Cardiac muscle cell (in vitro differentiated cells and primary cell): ENCODE results near the gene REEP6. TPM values are rescaled to one million over a fixed set of nuclear protein-coding genes. Genes with fewer than 3 reads are reported as not detected.

Experiments used
- DNase-seq, 2 donors: peaks; one replicate each; pipeline versions ENCODE4 v3.0.0 to v3.0.0-alpha.2; 2010 to 2017; ENCODE audit warnings: low read depth in 1 of 2, low spot score in 1 of 2
- H3K27ac ChIP-seq: fragments of 200-600 bp; sonication (generic); 2 replicates; pipeline ENCODE4 v1.5.1; 2016
- H3K27me3 ChIP-seq: fragments of 200-600 bp; sonication (generic); 2 replicates; pipeline ENCODE4 v1.6.0; 2016; ENCODE audit warnings: control low read depth
- H3K36me3 ChIP-seq: fragments of 200-600 bp; sonication (generic); 2 replicates; pipeline ENCODE4 v1.5.1; 2016; ENCODE audit warnings: control low read depth
- H3K4me1 ChIP-seq: fragments of 200-600 bp; sonication (generic); 2 replicates; pipeline ENCODE4 v1.8.1; 2017; ENCODE audit warnings: low read depth, mild to moderate bottlenecking, mixed run types
- H3K4me3 ChIP-seq: fragments of 200-600 bp; sonication (generic); 2 replicates; pipeline ENCODE4 v1.5.1; 2016; ENCODE audit warnings: mild to moderate bottlenecking
- H3K9me3 ChIP-seq: fragments of 200-600 bp; sonication (generic); 2 replicates; pipeline ENCODE4 v1.5.1; 2017; ENCODE audit warnings: low read depth, mild to moderate bottlenecking, control low read depth
- polyA plus RNA-seq: library from polyadenylated mRNA; unstranded; fragments of >200 nt; fragmentation: Nextera tagmentation; extraction: Ambion mirVana; gene quantifications from 2 replicates; pipeline ENCODE4 v1.2.1, GENCODE V29; 2016
- total RNA-seq: library from RNA; depleted of rRNA; stranded (reverse); fragments of >200 nt; gene quantifications from 2 replicates; pipeline ENCODE4 v1.2.3, GENCODE V29; 2016
- TF ChIP-seq, protein P1 (sequence below): IDR thresholded peaks from 2 replicates; pipeline ENCODE4 v1.5.1; 2012; ENCODE audit warnings: low read depth, mild to moderate bottlenecking, low read length

The REEP6 gene
- total and polyA plus RNA-seq, 2 experiments from 2014 or later = 52.7 to 99.8 TPM

DNA sequence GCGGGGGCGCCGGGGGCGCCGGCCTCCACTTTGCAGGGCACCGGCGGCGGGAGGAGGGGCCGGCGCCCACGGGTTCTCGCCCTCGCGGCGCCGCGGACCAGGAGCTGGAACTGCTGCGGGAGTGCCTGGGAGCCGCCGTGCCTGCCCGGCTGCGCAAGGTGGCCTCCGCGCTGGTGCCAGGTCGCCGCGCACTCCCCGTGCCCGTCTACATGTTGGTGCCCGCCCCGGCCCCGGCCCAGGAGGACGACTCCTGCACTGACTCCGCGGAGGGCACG, 23.8 kb upstream of the REEP6 start:
- no peaks in the 10 kb centered on the region for H3K9me3 ChIP-seq
- H3K27ac ChIP-seq = no peak overlapping the region
- no peaks in the 10 kb centered on the region for H3K36me3 ChIP-seq
- DNase-seq = no peak
- peaks cover 12% of the 10 kb centered on the region for H3K4me1 ChIP-seq
- no peak overlapping the region for H3K4me3 ChIP-seq
- H3K27me3 ChIP-seq = peaks cover 87% of the 10 kb centered on the region
- TF ChIP-seq, protein P1, sequence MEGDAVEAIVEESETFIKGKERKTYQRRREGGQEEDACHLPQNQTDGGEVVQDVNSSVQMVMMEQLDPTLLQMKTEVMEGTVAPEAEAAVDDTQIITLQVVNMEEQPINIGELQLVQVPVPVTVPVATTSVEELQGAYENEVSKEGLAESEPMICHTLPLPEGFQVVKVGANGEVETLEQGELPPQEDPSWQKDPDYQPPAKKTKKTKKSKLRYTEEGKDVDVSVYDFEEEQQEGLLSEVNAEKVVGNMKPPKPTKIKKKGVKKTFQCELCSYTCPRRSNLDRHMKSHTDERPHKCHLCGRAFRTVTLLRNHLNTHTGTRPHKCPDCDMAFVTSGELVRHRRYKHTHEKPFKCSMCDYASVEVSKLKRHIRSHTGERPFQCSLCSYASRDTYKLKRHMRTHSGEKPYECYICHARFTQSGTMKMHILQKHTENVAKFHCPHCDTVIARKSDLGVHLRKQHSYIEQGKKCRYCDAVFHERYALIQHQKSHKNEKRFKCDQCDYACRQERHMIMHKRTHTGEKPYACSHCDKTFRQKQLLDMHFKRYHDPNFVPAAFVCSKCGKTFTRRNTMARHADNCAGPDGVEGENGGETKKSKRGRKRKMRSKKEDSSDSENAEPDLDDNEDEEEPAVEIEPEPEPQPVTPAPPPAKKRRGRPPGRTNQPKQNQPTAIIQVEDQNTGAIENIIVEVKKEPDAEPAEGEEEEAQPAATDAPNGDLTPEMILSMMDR = no peak

DNA sequence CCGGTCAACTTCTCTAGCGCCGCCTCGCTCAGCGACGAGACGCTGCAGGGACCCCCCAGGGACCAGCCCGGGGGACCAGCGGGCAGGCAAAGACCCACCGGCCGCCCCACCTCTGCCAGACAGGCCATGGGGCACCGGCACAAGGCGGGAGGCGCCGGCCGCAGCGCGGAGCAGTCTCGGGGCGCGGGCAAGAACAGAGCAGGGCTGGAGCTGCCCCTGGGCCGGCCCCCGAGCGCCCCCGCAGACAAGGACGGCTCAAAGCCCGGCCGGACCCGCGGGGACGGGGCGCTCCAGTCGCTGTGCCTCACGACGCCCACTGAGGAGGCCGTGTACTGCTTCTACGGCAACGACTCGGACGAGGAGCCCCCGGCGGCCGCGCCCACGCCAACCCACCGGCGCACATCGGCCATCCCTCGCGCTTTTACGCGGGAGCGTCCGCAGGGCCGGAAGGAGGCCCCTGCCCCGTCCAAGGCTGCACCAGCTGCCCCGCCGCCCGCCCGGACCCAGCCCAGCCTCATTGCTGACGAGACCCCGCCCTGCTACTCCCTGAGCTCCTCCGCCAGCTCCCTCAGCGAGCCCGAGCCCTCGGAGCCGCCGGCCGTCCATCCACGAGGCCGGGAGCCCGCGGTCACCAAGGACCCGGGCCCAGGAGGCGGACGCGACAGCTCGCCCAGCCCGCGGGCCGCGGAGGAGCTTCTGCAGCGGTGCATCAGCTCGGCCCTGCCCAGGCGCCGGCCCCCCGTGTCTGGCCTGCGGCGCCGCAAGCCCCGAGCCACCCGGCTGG, 23.3 kb upstream of the REEP6 start:
- TF ChIP-seq, protein P1 = no peak
- Histone ChIP-seq H3K27ac (no peak overlapping the region), H3K27me3 (peaks cover 93% of the 10 kb centered on the region), H3K4me3 (no peak overlapping the region), H3K4me1 (peaks cover 12% of the 10 kb centered on the region), H3K9me3 (no peaks in the 10 kb centered on the region), H3K36me3 (no peaks in the 10 kb centered on the region)
- no peak for DNase-seq

DNA sequence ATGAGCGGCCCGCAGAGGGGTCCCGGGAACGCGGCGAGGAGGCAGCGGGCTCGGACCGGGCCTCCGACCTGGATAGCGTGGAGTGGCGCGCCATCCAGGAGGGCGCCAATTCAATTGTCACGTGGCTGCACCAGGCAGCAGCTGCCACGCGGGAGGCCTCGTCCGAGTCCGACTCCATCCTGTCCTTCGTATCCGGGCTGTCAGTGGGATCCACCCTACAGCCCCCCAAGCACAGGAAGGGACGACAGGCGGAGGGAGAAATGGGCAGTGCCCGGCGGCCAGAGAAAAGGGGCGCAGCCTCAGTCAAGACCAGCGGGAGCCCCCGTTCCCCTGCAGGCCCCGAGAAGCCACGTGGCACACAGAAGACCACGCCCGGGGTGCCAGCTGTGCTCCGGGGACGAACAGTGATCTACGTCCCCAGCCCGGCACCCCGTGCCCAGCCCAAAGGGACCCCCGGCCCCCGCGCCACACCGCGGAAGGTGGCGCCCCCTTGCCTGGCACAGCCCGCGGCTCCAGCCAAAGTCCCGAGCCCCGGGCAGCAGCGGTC, 22.6 kb upstream of the REEP6 start:
- Histone ChIP-seq H3K27me3 (peaks cover 99% of the 10 kb centered on the region), H3K9me3 (no peaks in the 10 kb centered on the region), H3K36me3 (no peaks in the 10 kb centered on the region), H3K4me3 (peak overlapping the region; percentile 14), H3K27ac (no peak overlapping the region), H3K4me1 (peaks cover 12% of the 10 kb centered on the region)
- TF ChIP-seq, protein P1 = no peak
- no peak for DNase-seq

DNA sequence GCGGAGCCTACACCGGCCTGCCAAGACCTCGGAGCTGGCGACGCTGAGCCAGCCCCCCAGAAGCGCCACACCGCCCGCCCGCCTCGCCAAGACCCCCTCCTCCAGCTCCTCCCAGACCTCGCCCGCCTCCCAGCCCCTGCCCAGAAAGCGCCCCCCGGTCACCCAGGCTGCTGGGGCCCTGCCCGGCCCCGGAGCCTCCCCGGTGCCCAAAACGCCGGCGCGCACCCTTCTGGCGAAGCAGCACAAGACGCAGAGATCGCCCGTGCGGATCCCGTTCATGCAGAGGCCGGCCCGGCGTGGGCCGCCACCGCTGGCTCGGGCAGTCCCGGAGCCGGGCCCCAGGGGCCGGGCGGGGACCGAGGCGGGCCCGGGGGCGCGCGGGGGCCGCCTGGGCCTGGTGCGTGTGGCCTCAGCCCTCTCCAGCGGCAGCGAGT, 22.1 kb upstream of the REEP6 start:
- TF ChIP-seq, protein P1 = no peak
- Histone ChIP-seq H3K36me3 (no peaks in the 10 kb centered on the region), H3K27me3 (peaks cover 100% of the 10 kb centered on the region), H3K27ac (no peak overlapping the region), H3K4me1 (peaks cover 12% of the 10 kb centered on the region), H3K9me3 (no peaks in the 10 kb centered on the region), H3K4me3 (peak overlapping the region; percentile 14)
- DNase-seq = peak in 1 of 2 donors; percentile 56

DNA sequence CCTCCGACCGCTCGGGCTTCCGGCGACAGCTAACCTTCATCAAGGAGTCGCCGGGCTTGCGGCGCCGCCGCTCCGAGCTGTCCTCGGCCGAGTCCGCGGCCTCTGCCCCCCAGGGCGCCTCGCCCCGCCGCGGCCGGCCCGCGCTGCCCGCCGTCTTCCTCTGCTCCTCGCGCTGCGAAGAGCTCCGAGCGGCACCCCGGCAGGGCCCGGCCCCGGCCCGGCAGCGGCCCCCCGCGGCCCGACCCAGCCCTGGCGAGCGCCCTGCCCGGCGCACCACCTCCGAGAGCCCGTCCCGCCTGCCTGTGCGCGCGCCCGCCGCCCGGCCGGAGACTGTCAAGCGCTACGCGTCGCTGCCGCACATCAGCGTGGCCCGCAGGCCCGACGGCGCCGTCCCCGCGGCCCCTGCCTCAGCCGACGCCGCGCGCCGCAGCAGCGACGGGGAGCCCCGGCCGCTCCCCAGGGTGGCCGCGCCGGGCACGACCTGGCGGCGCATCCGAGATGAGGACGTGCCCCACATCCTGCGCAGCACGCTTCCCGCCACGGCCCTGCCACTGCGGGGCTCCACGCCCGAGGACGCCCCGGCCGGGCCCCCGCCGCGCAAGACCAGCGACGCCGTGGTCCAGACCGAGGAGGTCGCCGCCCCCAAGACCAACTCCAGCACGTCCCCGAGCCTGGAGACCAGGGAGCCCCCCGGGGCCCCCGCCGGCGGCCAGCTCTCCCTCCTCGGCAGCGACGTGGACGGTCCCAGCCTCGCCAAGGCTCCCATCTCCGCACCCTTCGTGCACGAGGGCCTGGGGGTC, 21.5 kb upstream of the REEP6 start:
- Histone ChIP-seq H3K36me3 (no peaks in the 10 kb centered on the region), H3K4me1 (peaks cover 12% of the 10 kb centered on the region), H3K27ac (no peak overlapping the region), H3K9me3 (no peaks in the 10 kb centered on the region), H3K27me3 (peaks cover 94% of the 10 kb centered on the region), H3K4me3 (peak overlapping the region; percentile 31)
- TF ChIP-seq, protein P1 = no peak
- DNase-seq = peak in 1 of 2 donors; percentile 30
